ENCODE measurements around the gene CDH3. TPM values are rescaled to one million over a fixed set of nuclear protein-coding genes. Genes with fewer than 3 reads are reported as not detected.
A peak's percentile ranks its signal among the peaks of the same experiment; 100 is the strongest.

Gene CDH3
- under 1 TPM; 0.22 to 0.48 (median 0.34) TPM for total RNA-seq

GRCh38 chr16:68644715-68645493 lies at the start of gene CDH3:
TSS of gene CDH3 (plus strand) at chr16:68645310. CDS start at chr16:68645380, 70 bp downstream.
- Mint-ChIP-seq H3K36me3 (ENCODE audit: insufficient read depth) (no peaks in the 10 kb centered on the region), H3K9me3 (no peaks in the 10 kb centered on the region), H3K27me3 (ENCODE audit: low read depth) (peaks cover 66% of the 10 kb centered on the region), H3K4me1 (ENCODE audit: low read depth) (peaks cover 9% of the 10 kb centered on the region), H3K4me3 (peak within 1 kb of the TSS; percentile 59)
- DNase-seq (peak; percentile 10), ATAC-seq (peak; percentile 44 to 49)

- ATAC-seq: no peak
- Mint-ChIP-seq H3K4me3 (no peak overlapping the region), H3K9me3 (no peaks in the 10 kb centered on the region), H3K27me3 (ENCODE audit: low read depth) (peaks cover 3% of the 10 kb centered on the region), H3K4me1 (ENCODE audit: low read depth) (no peaks in the 10 kb centered on the region), H3K36me3 (ENCODE audit: insufficient read depth) (no peaks in the 10 kb centered on the region)
- no peak for DNase-seq
These were observed 48.8 kb upstream of the CDH3 start for GRCh38 chr16:68596266-68596665.

- H3K4me3 Mint-ChIP-seq: no peak overlapping the region
- DNase-seq: no peak
- ATAC-seq: no peak
- H3K27me3 Mint-ChIP-seq (ENCODE audit: low read depth): peaks cover 3% of the 10 kb centered on the region
- H3K4me1 Mint-ChIP-seq (ENCODE audit: low read depth): no peaks in the 10 kb centered on the region
- no peaks in the 10 kb centered on the region for H3K9me3 Mint-ChIP-seq
- H3K36me3 Mint-ChIP-seq (ENCODE audit: insufficient read depth): no peaks in the 10 kb centered on the region
These were observed 45.5 kb upstream of the CDH3 start for GRCh38 chr16:68599586-68599985.

DNA sequence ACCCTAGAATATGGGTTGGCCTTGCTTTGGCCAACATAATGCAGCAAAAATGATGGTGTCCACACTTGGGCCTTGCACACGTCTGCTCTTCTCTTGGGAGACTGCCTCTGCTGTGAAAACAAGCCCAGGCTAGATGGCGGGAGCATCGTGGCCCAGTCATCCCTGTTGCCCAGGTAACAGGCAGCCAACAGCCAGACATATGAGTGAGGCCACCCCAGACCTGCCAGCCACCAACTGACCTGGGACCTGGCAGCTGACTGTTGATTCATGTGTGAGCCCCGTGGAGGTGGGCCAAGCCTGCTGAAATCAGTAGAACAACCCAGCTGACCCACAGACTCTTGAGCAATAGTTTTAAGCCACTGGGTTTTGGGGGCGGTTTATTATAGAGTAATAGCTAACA lies 39.4 kb upstream of the CDH3 start:
- DNase-seq (no peak), ATAC-seq (no peak)
- H3K27me3 Mint-ChIP-seq (ENCODE audit: low read depth): no peaks in the 10 kb centered on the region
- H3K9me3 Mint-ChIP-seq: no peaks in the 10 kb centered on the region
- no peaks in the 10 kb centered on the region for H3K36me3 Mint-ChIP-seq (ENCODE audit: insufficient read depth)
- no peak overlapping the region for H3K4me3 Mint-ChIP-seq
- H3K4me1 Mint-ChIP-seq (ENCODE audit: low read depth): no peaks in the 10 kb centered on the region

DNA sequence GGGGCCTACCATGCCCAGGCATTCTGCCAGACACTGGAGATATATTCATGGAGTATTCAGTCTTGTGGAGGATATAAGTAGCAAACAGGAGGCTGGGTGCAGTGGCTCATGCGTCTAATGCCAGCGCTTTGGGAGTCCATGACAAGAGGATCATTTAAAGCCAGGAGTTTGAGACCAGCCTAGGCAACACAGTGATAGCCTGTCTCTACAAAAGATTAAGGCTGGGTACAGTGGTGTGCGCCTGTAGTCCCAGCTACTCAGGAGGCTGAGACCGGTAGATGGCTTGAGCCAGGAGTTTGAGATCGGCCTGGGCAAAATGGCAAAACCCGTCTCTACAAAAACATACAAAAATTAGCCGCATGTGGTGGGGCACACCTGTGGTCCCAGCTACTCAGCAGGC lies 37.7 kb upstream of the CDH3 start:
- Mint-ChIP-seq H3K4me1 (ENCODE audit: low read depth) (no peaks in the 10 kb centered on the region), H3K27me3 (ENCODE audit: low read depth) (no peaks in the 10 kb centered on the region), H3K36me3 (ENCODE audit: insufficient read depth) (no peaks in the 10 kb centered on the region), H3K9me3 (no peaks in the 10 kb centered on the region), H3K4me3 (no peak overlapping the region)
- DNase-seq (no peak), ATAC-seq (no peak)

GRCh38 chr16:68608330-68608729 lies 36.8 kb upstream of the CDH3 start:
- H3K36me3 Mint-ChIP-seq (ENCODE audit: insufficient read depth): no peaks in the 10 kb centered on the region
- H3K4me1 Mint-ChIP-seq (ENCODE audit: low read depth): no peaks in the 10 kb centered on the region
- ATAC-seq (no peak), DNase-seq (no peak)
- no peaks in the 10 kb centered on the region for H3K27me3 Mint-ChIP-seq (ENCODE audit: low read depth)
- H3K4me3 Mint-ChIP-seq: no peak overlapping the region
- H3K9me3 Mint-ChIP-seq: peaks cover 4% of the 10 kb centered on the region

DNA sequence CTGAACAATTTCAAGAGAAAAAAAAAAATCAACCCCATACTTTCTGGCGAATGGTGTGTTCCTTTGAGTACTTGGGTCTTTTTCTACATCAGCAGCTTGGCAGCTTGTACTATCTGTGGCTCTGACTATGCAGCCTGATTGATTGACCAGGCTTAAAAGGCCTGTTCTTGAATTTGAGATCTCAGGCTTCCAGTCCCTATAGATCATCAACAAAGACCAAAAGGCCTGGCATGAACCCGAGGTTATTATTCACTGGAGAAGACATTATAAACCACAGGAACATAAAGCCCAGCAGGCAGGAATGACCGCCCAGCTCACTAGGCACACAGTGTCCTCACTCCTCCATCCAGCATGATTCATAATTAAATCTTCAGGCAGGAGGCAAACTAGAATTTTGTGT lies 32.1 kb upstream of the CDH3 start:
- no peak overlapping the region for H3K4me3 Mint-ChIP-seq
- H3K27me3 Mint-ChIP-seq (ENCODE audit: low read depth): peaks cover 8% of the 10 kb centered on the region
- no peaks in the 10 kb centered on the region for H3K4me1 Mint-ChIP-seq (ENCODE audit: low read depth)
- peaks cover 14% of the 10 kb centered on the region for H3K9me3 Mint-ChIP-seq
- DNase-seq (no peak), ATAC-seq (no peak)
- H3K36me3 Mint-ChIP-seq (ENCODE audit: insufficient read depth): no peaks in the 10 kb centered on the region

GRCh38 chr16:68617734-68618133 lies 27.4 kb upstream of the CDH3 start:
- H3K9me3 Mint-ChIP-seq: peaks cover 14% of the 10 kb centered on the region
- ATAC-seq (no peak), DNase-seq (no peak)

DNA sequence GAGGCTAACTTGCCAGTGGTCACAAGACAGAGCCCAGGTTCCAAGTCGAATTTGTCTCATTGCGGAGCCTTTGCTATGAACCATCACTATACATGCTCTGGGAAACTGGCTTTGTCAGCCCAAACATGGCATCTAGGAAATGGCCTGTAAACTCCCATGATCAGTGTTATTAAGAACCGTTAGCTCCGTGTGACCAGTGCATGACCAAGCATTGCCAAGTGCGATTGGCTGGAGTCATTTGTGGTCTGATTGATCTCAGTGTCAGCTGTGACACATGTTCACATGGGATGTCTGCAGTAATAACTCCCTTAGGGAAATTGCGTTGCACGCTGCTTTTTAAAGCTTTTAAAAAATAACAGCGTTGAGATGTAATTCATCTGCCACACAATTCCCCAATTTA lies 18.6 kb upstream of the CDH3 start:
- H3K4me3 Mint-ChIP-seq: no peak overlapping the region
- ATAC-seq: no peak
- no peaks in the 10 kb centered on the region for H3K36me3 Mint-ChIP-seq (ENCODE audit: insufficient read depth)

More at GRCh38 chr16:68617734-68618133, 27.4 kb upstream of the CDH3 start:
- Mint-ChIP-seq H3K36me3 (ENCODE audit: insufficient read depth) (no peaks in the 10 kb centered on the region), H3K4me3 (no peak overlapping the region), H3K27me3 (ENCODE audit: low read depth) (peaks cover 8% of the 10 kb centered on the region), H3K4me1 (ENCODE audit: low read depth) (no peaks in the 10 kb centered on the region)

GRCh38 chr16:68627951-68628425 lies 17.1 kb upstream of the CDH3 start:
- ATAC-seq (no peak), DNase-seq (no peak)
- peaks cover 7% of the 10 kb centered on the region for H3K27me3 Mint-ChIP-seq (ENCODE audit: low read depth)
- no peak overlapping the region for H3K4me3 Mint-ChIP-seq
- H3K9me3 Mint-ChIP-seq: no peaks in the 10 kb centered on the region
- no peaks in the 10 kb centered on the region for H3K36me3 Mint-ChIP-seq (ENCODE audit: insufficient read depth)
- H3K4me1 Mint-ChIP-seq (ENCODE audit: low read depth): no peaks in the 10 kb centered on the region

More for the DNA sequence above, 18.6 kb upstream of the CDH3 start:
- H3K4me1 Mint-ChIP-seq (ENCODE audit: low read depth): no peaks in the 10 kb centered on the region
- no peak for DNase-seq
- peaks cover 4% of the 10 kb centered on the region for H3K27me3 Mint-ChIP-seq (ENCODE audit: low read depth)
- H3K9me3 Mint-ChIP-seq: no peaks in the 10 kb centered on the region

DNA sequence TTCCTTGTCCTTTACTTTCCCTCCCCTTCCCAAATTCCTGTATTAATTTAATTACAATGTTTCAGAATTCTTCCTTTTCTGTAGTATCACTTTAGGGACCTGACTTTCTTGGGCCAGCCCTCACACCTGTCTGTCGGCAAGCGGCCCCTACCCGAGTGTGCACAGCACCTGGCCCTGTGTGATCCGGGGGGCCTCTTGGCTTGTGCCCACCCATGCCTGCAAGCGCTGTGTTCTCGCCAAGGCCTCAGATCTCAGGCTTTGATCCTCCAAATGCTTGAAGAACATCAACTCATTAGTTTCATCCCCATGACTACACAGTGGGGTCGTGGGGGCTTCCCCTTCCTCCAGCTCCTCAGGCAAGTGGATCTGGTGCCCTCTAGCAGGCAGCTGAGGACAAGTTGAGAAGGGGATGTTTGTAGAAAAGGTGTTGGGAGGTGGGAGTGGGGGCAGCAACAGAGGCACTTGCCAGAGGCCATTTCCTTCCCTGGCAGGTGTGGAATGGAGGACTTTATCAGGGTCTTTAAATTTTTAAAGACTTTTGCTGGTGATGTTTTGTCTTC lies 15.7 kb upstream of the CDH3 start:
- DNase-seq: no peak
- Mint-ChIP-seq H3K27me3 (ENCODE audit: low read depth) (peaks cover 7% of the 10 kb centered on the region), H3K36me3 (ENCODE audit: insufficient read depth) (no peaks in the 10 kb centered on the region), H3K9me3 (no peaks in the 10 kb centered on the region), H3K4me1 (ENCODE audit: low read depth) (no peaks in the 10 kb centered on the region), H3K4me3 (no peak overlapping the region)
- peak in 1 of 2 donors; percentile 53 for ATAC-seq

DNA sequence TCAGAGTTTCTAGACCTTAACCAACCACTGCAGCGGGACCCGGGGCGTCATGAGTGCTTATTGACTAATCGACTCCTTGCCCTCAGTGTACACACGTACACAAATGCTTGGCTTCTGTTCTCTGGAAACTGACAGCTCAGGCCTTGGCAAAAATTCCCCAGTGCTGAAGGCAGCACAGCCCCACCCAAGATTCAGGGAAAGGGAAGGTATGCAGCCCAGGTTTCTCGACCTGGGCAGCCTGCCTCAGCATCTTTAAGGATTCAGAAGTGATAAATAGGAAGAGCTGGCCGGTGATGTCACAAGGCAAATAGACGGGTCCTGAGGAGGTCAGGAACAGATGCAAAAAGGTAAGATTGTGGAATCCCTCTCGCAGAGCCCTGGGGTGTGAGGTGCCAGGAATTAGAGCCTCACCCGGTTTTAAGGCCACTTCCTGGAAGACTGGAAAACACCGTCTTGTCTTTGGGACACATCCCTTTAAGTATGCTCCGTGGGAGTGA lies 9.0 kb upstream of the CDH3 start:
- Mint-ChIP-seq H3K4me1 (ENCODE audit: low read depth) (no peaks in the 10 kb centered on the region), H3K9me3 (no peaks in the 10 kb centered on the region), H3K27me3 (ENCODE audit: low read depth) (peaks cover 9% of the 10 kb centered on the region), H3K36me3 (ENCODE audit: insufficient read depth) (no peaks in the 10 kb centered on the region), H3K4me3 (no peak overlapping the region)
- DNase-seq (no peak), ATAC-seq (no peak)

- DNase-seq (no peak), ATAC-seq (peak; percentile 82 to 83)
- Mint-ChIP-seq H3K27me3 (ENCODE audit: low read depth) (peaks cover 6% of the 10 kb centered on the region), H3K4me1 (ENCODE audit: low read depth) (no peaks in the 10 kb centered on the region), H3K36me3 (ENCODE audit: insufficient read depth) (no peaks in the 10 kb centered on the region), H3K4me3 (no peak overlapping the region), H3K9me3 (no peaks in the 10 kb centered on the region)
These were observed 8.3 kb upstream of the CDH3 start for GRCh38 chr16:68636818-68637217.

- Mint-ChIP-seq H3K4me3 (no peak overlapping the region), H3K27me3 (ENCODE audit: low read depth) (peaks cover 36% of the 10 kb centered on the region), H3K4me1 (ENCODE audit: low read depth) (peaks cover 7% of the 10 kb centered on the region), H3K9me3 (no peaks in the 10 kb centered on the region), H3K36me3 (ENCODE audit: insufficient read depth) (no peaks in the 10 kb centered on the region)
- DNase-seq (no peak), ATAC-seq (no peak)
These were observed 4.1 kb upstream of the CDH3 start for GRCh38 chr16:68640972-68641371.

DNA sequence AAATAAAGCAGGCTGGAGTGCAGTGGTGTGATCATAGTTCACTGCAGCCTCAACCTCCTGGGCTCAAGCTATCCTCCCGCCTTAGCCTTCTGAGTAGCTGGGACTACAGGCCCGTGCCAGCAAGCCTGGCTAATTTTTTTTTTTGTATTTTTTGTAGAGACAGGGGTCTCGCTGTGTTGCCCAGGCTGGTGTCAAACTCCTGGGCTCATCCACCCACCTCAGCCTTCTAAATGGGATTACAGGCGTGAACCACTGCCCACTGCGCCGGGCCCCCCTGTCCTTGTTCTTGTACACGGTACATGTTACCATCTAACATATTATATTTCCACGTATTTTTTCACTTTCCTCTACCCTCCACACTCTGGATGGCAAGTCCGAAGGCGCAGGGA lies 3.1 kb upstream of the CDH3 start:
- Mint-ChIP-seq H3K27me3 (ENCODE audit: low read depth) (peaks cover 44% of the 10 kb centered on the region), H3K4me1 (ENCODE audit: low read depth) (peaks cover 9% of the 10 kb centered on the region), H3K9me3 (no peaks in the 10 kb centered on the region), H3K4me3 (no peak overlapping the region), H3K36me3 (ENCODE audit: insufficient read depth) (no peaks in the 10 kb centered on the region)
- no peak for ATAC-seq
- DNase-seq: no peak
